ENCODE data around the gene MDFI. TPM values are rescaled to one million over a fixed set of nuclear protein-coding genes. Genes with fewer than 3 reads are reported as not detected.

Gene MDFI
- total RNA-seq, 1 experiment from 2014 or later: not detected

DNA sequence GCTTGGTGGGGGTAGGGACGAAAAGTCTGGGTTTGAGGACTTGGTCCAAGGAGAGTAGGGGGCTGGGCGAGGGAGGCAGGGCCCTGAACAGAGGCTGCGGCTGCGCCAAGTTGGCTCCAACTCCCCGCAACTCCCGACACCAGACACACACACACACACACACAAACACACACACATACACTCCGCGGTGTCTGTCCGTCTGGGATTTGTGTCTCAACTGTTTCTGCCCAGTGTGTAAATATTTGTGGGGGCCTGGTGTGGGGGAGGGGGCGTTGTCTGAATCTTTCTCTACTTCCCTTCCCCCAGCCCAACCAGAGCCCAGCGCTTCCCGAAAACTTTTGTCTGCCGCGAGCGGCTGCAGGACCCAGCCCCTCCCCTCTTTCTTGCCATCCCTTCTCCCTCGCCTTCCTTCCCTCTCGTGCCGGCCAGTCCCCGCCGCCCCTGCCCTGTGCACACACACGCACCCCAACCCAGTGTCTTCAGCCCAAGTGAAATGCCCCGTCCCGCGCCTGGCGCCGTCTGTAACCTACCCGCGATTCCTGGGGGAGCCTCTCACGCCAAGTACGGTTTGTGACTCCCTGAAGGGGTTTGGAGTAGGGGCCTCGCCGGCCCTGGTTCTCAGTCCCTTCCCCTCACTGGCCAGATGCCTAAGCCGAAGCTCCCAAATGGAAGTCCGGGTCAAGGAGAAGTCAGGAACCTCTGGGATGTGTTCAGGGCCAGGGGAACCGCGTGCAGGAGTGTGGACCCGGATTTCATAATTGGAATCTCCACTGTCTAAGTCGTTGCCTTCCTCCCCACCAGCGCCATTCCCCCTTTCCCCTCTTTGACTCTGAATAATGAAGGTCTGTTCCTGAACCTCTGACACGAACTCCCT lies 904 bp downstream of the MDFI start:
- POLR2A ChIA-PET: no interaction called here
- TF ChIP-seq, protein P1, sequence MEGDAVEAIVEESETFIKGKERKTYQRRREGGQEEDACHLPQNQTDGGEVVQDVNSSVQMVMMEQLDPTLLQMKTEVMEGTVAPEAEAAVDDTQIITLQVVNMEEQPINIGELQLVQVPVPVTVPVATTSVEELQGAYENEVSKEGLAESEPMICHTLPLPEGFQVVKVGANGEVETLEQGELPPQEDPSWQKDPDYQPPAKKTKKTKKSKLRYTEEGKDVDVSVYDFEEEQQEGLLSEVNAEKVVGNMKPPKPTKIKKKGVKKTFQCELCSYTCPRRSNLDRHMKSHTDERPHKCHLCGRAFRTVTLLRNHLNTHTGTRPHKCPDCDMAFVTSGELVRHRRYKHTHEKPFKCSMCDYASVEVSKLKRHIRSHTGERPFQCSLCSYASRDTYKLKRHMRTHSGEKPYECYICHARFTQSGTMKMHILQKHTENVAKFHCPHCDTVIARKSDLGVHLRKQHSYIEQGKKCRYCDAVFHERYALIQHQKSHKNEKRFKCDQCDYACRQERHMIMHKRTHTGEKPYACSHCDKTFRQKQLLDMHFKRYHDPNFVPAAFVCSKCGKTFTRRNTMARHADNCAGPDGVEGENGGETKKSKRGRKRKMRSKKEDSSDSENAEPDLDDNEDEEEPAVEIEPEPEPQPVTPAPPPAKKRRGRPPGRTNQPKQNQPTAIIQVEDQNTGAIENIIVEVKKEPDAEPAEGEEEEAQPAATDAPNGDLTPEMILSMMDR (IDR thresholded peaks at IDR 0.05; ENCODE audit: insufficient read depth in 1 of 2, low read depth in 1 of 2, low read length in 1 of 2, severe bottlenecking in 1 of 2, unreplicated experiment in 1 of 2): no peak
- Mint-ChIP-seq H3K4me1 (ENCODE audit: low read depth, unreplicated experiment) (no peaks in the 10 kb centered on the region), H3K27ac (ENCODE audit: unreplicated experiment) (no peak overlapping the region), H3K4me3 (ENCODE audit: unreplicated experiment) (no peak overlapping the region), H3K9me3 (ENCODE audit: unreplicated experiment) (no peaks in the 10 kb centered on the region), H3K36me3 (ENCODE audit: insufficient read depth, unreplicated experiment) (no peaks in the 10 kb centered on the region), H3K27me3 (ENCODE audit: insufficient read depth, unreplicated experiment) (no peaks in the 10 kb centered on the region)
- intact Hi-C loops (cut with micrococcal nuclease; ENCODE audit: unreplicated experiment): no loop called here
- Histone ChIP-seq H3K9me3 (no peaks in the 10 kb centered on the region), H3K4me1 (peaks cover under 1% of the 10 kb centered on the region), H3K4me3 (ENCODE audit: low read depth, low read length) (no peak overlapping the region), H3K27me3 (replicated peaks; ENCODE audit: control insufficient read depth, insufficient read depth, low read length) (no peaks in the 10 kb centered on the region), H3K36me3 (ENCODE audit: control insufficient read depth, insufficient read depth, low read length) (no peaks in the 10 kb centered on the region)
- CTCF ChIA-PET: no interaction called here
- no peak for DNase-seq
- no TSS peak for BruUV-seq (replicated peaks)

DNA sequence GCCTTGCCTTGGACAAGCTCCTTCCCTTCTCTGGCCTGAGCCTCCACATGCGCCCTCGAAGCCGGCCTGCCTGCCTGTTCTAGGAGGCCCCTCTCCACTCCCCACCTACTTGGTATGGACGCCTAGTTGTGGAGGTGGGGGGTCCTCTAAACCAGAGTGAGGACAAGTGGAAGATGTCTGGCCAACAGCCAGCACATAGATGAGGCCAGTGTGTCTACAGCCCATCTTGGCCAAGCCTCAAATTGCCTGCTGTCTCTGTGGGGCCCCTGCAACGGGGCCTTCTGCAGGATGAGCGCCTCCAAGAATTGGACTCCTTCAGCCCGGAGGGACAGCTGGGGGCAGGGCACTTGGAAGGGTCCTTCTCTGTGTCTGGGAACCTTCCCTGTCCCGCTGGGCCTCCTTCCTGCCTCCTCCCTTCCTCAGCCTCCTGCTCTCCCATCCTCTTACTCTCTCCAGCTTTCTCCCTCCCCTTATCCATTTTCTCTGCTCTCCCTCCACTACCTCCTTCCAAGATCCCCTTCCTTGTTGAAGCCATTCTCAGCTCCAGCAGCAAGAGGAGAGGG lies 1.6 kb downstream of the MDFI start:
- H3K36me3 ChIP-seq (ENCODE audit: control insufficient read depth, insufficient read depth, low read length): no peaks in the 10 kb centered on the region
- H3K4me3 ChIP-seq (ENCODE audit: low read depth, low read length): no peak overlapping the region
- intact Hi-C loops (cut with micrococcal nuclease; ENCODE audit: unreplicated experiment): loop anchor here (5.0 kb wide), 1 partner anchor 42 kb away; no protein-coding TSS in a partner anchor
- ChIA-PET CTCF (no interaction called here), POLR2A (no interaction called here)
- TF ChIP-seq, protein P1 (IDR thresholded peaks at IDR 0.05; ENCODE audit: insufficient read depth in 1 of 2, low read depth in 1 of 2, low read length in 1 of 2, severe bottlenecking in 1 of 2, unreplicated experiment in 1 of 2): no peak
- Mint-ChIP-seq H3K9me3 (ENCODE audit: unreplicated experiment) (no peaks in the 10 kb centered on the region), H3K27me3 (ENCODE audit: insufficient read depth, unreplicated experiment) (no peaks in the 10 kb centered on the region), H3K36me3 (ENCODE audit: insufficient read depth, unreplicated experiment) (no peaks in the 10 kb centered on the region), H3K4me1 (ENCODE audit: low read depth, unreplicated experiment) (peaks cover 7% of the 10 kb centered on the region), H3K27ac (ENCODE audit: unreplicated experiment) (no peak overlapping the region), H3K4me3 (ENCODE audit: unreplicated experiment) (no peak overlapping the region)
- H3K9me3 ChIP-seq: no peaks in the 10 kb centered on the region
- BruUV-seq (replicated peaks): no TSS peak
- no peaks in the 10 kb centered on the region for H3K27me3 ChIP-seq (replicated peaks; ENCODE audit: control insufficient read depth, insufficient read depth, low read length)
- H3K4me1 ChIP-seq: peaks cover 8% of the 10 kb centered on the region
- DNase-seq: no peak

DNA sequence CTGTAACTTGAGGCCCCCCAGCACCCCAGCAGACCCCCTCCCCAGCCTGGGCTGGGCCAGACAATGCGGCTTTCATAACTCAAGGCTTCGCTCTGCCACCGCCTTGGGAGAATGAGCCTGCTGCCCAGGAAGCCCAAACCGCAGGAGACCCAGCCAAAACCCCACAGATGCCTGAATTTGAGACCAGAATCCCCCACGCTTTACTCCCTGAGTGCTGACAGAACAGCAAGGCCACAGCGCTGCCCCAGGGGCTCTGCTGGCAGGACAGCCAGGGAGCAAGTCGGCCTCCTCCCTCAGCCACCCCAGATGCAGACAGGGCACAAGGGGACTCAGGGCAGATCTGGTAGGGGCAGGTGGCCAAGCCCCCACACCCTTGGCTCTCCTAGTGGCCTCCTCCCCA lies 2.2 kb downstream of the MDFI start:
- no TSS peak for BruUV-seq (replicated peaks)
- Histone ChIP-seq H3K36me3 (ENCODE audit: control insufficient read depth, insufficient read depth, low read length) (no peaks in the 10 kb centered on the region), H3K4me3 (ENCODE audit: low read depth, low read length) (no peak overlapping the region), H3K27me3 (replicated peaks; ENCODE audit: control insufficient read depth, insufficient read depth, low read length) (no peaks in the 10 kb centered on the region), H3K4me1 (peaks cover 13% of the 10 kb centered on the region), H3K9me3 (no peaks in the 10 kb centered on the region)
- ChIA-PET POLR2A (no interaction called here), CTCF (no interaction called here)
- TF ChIP-seq, protein P1 (IDR thresholded peaks at IDR 0.05; ENCODE audit: insufficient read depth in 1 of 2, low read depth in 1 of 2, low read length in 1 of 2, severe bottlenecking in 1 of 2, unreplicated experiment in 1 of 2): no peak
- intact Hi-C loops (cut with micrococcal nuclease; ENCODE audit: unreplicated experiment): loop anchor here (5.0 kb wide), 1 partner anchor 42 kb away; no protein-coding TSS in a partner anchor
- no peak overlapping the region for H3K27ac Mint-ChIP-seq (ENCODE audit: unreplicated experiment)
- no peaks in the 10 kb centered on the region for H3K36me3 Mint-ChIP-seq (ENCODE audit: insufficient read depth, unreplicated experiment)
- H3K9me3 Mint-ChIP-seq (ENCODE audit: unreplicated experiment): no peaks in the 10 kb centered on the region
- no peak overlapping the region for H3K4me3 Mint-ChIP-seq (ENCODE audit: unreplicated experiment)
- peaks cover 12% of the 10 kb centered on the region for H3K4me1 Mint-ChIP-seq (ENCODE audit: low read depth, unreplicated experiment)
- DNase-seq: no peak
- H3K27me3 Mint-ChIP-seq (ENCODE audit: insufficient read depth, unreplicated experiment): no peaks in the 10 kb centered on the region
